HepG2 (cell line): ENCODE measurements around the gene ACAP3. TPM values are rescaled to one million over a fixed set of nuclear protein-coding genes. Genes with fewer than 3 reads are reported as not detected.

Experiments
- ATAC-seq: fragments of 200-7000 bp; cut with Tn5 transposase; 3 replicates; pipeline ENCODE4 v1.9.1; 2020; ENCODE audit warnings: mild to moderate bottlenecking, moderate library complexity
- BruUV-seq: library from RNA; stranded (reverse); fragments of 400-500 nt; replicated peaks from 2 replicates; lab custom pipeline; 2021; lab: Mats Ljungman, UMichigan
- CTCF ChIA-PET: fragments of 300-600 bp; formaldehyde crosslinking; extraction: SDS; loops from one replicate; lab custom pipeline; 2021; ENCODE audit warnings: low total read pairs, inconsistent platforms, low intra/inter-chr PET ratio; lab: Yijun Ruan, JAX
- POLR2A ChIA-PET: fragments of 350-600 bp; sonication (Branson Sonifier 250); formaldehyde crosslinking; loops from one replicate; lab custom pipeline; 2020; ENCODE audit warnings: antibody characterized with exemption, inconsistent platforms; lab: Yijun Ruan, JAX
- DNase-seq: peaks from one replicate; pipeline ENCODE4 v3.0.0-alpha.2; 2015; ENCODE audit warnings: low spot score
- FAIRE-seq: peaks from 3 replicates; lab custom pipeline; 2011; peaks lifted over from hg19 to GRCh38; lab: Jason Lieb, UNC
- H2AFZ ChIP-seq: one replicate; pipeline ENCODE4 v1.6.1; 2011; ENCODE audit warnings: low read length, inconsistent platforms
- H3K27ac ChIP-seq: fragments of 300-600 bp; 3 replicates; pipeline ENCODE4 v1.8.0; 2011; ENCODE audit warnings: mixed run types, mild to moderate bottlenecking, mixed read lengths, low read length, inconsistent platforms; ENCODE audit not compliant: insufficient read depth; ENCODE audit errors: extremely low read length
- H3K27me3 ChIP-seq, 2 experiments: fragments of 200-600 bp in 1 of 2; 2 replicates in 1 of 2; 3 replicates in 1 of 2; pipeline versions ENCODE4 v1.6.0 to v1.8.0; 2011; ENCODE audit warnings: low read length in 2 of 2, mild to moderate bottlenecking in 2 of 2, moderate library complexity in 2 of 2, inconsistent platforms in 1 of 2; ENCODE audit not compliant: insufficient read depth in 2 of 2, control insufficient read depth in 1 of 2
- H3K36me3 ChIP-seq, 2 experiments: fragments of 200-600 bp in 1 of 2; replicated peaks in 1 of 2; 2 replicates in 1 of 2; 3 replicates in 1 of 2; pipeline versions ENCODE4 v1.5.1 to v1.8.0; 2011; ENCODE audit warnings: low read length in 2 of 2, inconsistent platforms in 1 of 2; ENCODE audit not compliant: insufficient read depth in 2 of 2, control insufficient read depth in 1 of 2
- H3K4me1 ChIP-seq: 2 replicates; pipeline ENCODE4 v1.5.1; 2012; ENCODE audit warnings: low read length, inconsistent platforms; ENCODE audit not compliant: insufficient read depth
- H3K4me2 ChIP-seq: 2 replicates; pipeline ENCODE4 v1.6.0; 2011; ENCODE audit warnings: low read depth, low read length, inconsistent platforms
- H3K4me3 ChIP-seq, 3 experiments: fragments of 200-600 bp in 1 of 3; sonication (generic), shearing (Covaris generic) in 1 of 3; replicated peaks in 1 of 3; 2 replicates each; pipeline ENCODE4 v1.5.1; 2011 to 2016; ENCODE audit warnings: low read length in 3 of 3, inconsistent platforms in 2 of 3, low read depth in 2 of 3, mild to moderate bottlenecking in 2 of 3, control low read depth in 1 of 3, mixed read lengths in 1 of 3; ENCODE audit not compliant: insufficient read depth in 1 of 3
- H3K79me2 ChIP-seq: one replicate; pipeline ENCODE4 v1.6.1; 2011; ENCODE audit warnings: low read length, inconsistent platforms; ENCODE audit not compliant: insufficient read depth
- H3K9ac ChIP-seq: 2 replicates; pipeline ENCODE4 v1.6.0; 2011; ENCODE audit warnings: mild to moderate bottlenecking, low read depth, low read length, inconsistent platforms; ENCODE audit not compliant: insufficient read depth
- H3K9me3 ChIP-seq: 2 replicates; pipeline ENCODE4 v1.5.1; 2012; ENCODE audit warnings: mild to moderate bottlenecking, low read length
- H4K20me1 ChIP-seq: 2 replicates; pipeline ENCODE4 v1.6.0; 2011; ENCODE audit warnings: inconsistent platforms, mild to moderate bottlenecking, low read length, moderate library complexity; ENCODE audit not compliant: insufficient read depth
- ATF2 ChIP-seq: sonication (generic); formaldehyde crosslinking; IDR thresholded peaks from 2 replicates; pipeline ENCODE4 v1.4.0; 2020; ENCODE audit warnings: missing genetic modification reagents
- BRCA1 ChIP-seq: sonication (generic); formaldehyde crosslinking; IDR thresholded peaks from 2 replicates; pipeline ENCODE4 v1.4.0; 2020; ENCODE audit warnings: missing genetic modification reagents
- FOXM1 ChIP-seq: sonication (generic); formaldehyde crosslinking; IDR thresholded peaks from 2 replicates; pipeline ENCODE4 v1.5.0; 2020; ENCODE audit warnings: missing genetic modification reagents
- GZF1 ChIP-seq: sonication (generic); formaldehyde crosslinking; IDR thresholded peaks from 2 replicates; pipeline ENCODE4 v1.5.1; 2020; ENCODE audit warnings: mild to moderate bottlenecking, missing genetic modification reagents
- HIVEP1 ChIP-seq: sonication (generic); formaldehyde crosslinking; IDR thresholded peaks from 2 replicates; pipeline ENCODE4 v1.4.0; 2020; ENCODE audit warnings: mild to moderate bottlenecking, missing genetic modification reagents
- KDM3A ChIP-seq: IDR thresholded peaks from 2 replicates; pipeline ENCODE4 v1.6.1; 2018; ENCODE audit warnings: low read depth, missing compliant biosample characterization
- MBD4 ChIP-seq: IDR thresholded peaks from 2 replicates; pipeline ENCODE4 v1.6.1; 2012; ENCODE audit warnings: low read length, inconsistent platforms, borderline replicate concordance
- MNT ChIP-seq: fragments of 450-650 bp; IDR thresholded peaks from 2 replicates; pipeline ENCODE4 v1.6.1; 2016
- ZFYVE20 ChIP-seq: sonication (generic); formaldehyde crosslinking; IDR thresholded peaks from 2 replicates; pipeline ENCODE4 v1.8.0; 2023; ENCODE audit warnings: low read depth, mild to moderate bottlenecking, moderate library complexity, missing genetic modification reagents, borderline replicate concordance
- ZNF124 ChIP-seq: sonication (generic); formaldehyde crosslinking; IDR thresholded peaks from 2 replicates; pipeline ENCODE4 v1.4.0; 2020; ENCODE audit warnings: missing genetic modification reagents
- ZNF143 ChIP-seq: sonication (generic); formaldehyde crosslinking; IDR thresholded peaks from 2 replicates; pipeline ENCODE4 v1.4.0; 2020; ENCODE audit warnings: missing genetic modification reagents
- ZNF296 ChIP-seq: sonication (generic); formaldehyde crosslinking; conservative IDR thresholded peaks from 2 replicates; pipeline ENCODE4 v1.5.0; 2020; ENCODE audit warnings: mild to moderate bottlenecking, missing genetic modification reagents
- ZNF30 ChIP-seq: sonication (generic); formaldehyde crosslinking; IDR thresholded peaks from 2 replicates; pipeline ENCODE4 v1.5.0; 2020; ENCODE audit warnings: mild to moderate bottlenecking, missing genetic modification reagents
- ZNF687 ChIP-seq: sonication (generic); formaldehyde crosslinking; IDR thresholded peaks from 2 replicates; pipeline ENCODE4 v1.5.1; 2020; ENCODE audit warnings: mild to moderate bottlenecking, missing genetic modification reagents, moderate library complexity
- WGBS: methylation state at CpG from one replicate; pipeline ENCODE4 v1.1.6; 2017; ENCODE audit warnings: low lambda C conversion rate; 5-methylcytosine and 5-hydroxymethylcytosine counted together
- in situ Hi-C: cut with HindIII; loops from 2 replicates; pipeline ENCODE4 v1.10.0; 2017; ENCODE audit warnings: low pct_unique_long_range_greater_than_20kb; ENCODE audit not compliant: extremely low pct_ligation_motif_present
- intact Hi-C: fragments of 100-400 bp; cut with micrococcal nuclease; formaldehyde crosslinking; loops from one replicate; pipeline ENCODE4 v1.10.0; 2022; ENCODE audit not compliant: unreplicated experiment
- polyA plus RNA-seq, 8 experiments: library from polyadenylated mRNA; depleted of rRNA in 3 of 8; stranded (reverse) in 7 of 8; unstranded in 1 of 8; fragments of >200 nt; fragmentation: Illumina TruSeq in 4 of 8; extraction: Trizol in 4 of 8; gene quantifications; 2 replicates each; pipeline versions ENCODE4 v1.2.1 to v1.2.3, GENCODE V29; 2011 to 2016; ENCODE audit warnings: low read depth in 4 of 8, missing spikeins in 1 of 8, mixed read lengths in 1 of 8; ENCODE audit not compliant: insufficient read depth in 1 of 8
- total RNA-seq, 5 experiments: library from RNA; depleted of rRNA; stranded (reverse); fragments of >200 nt; fragmentation: Illumina TruSeq; extraction: Trizol; gene quantifications; 2 replicates each; pipeline ENCODE4 v1.2.3, GENCODE V29; 2016; ENCODE audit warnings: low read depth in 1 of 5

ACAP3 gene
- total and polyA plus RNA-seq, 2 of the 13 experiments (the other 11 are each of a cell fraction or from before 2014, with no cell fraction given) = 29.4 to 50.8 TPM

- TF ChIP-seq HIVEP1 (CRISPR knock-in tag) (no peak), ZNF143 (CRISPR knock-in tag) (no peak), MNT (peak; percentile 58), ZFYVE20 (CRISPR knock-in tag) (no peak), ZNF124 (CRISPR knock-in tag) (no peak), KDM3A (CRISPR knock-in tag) (no peak), ZNF296 (CRISPR knock-in tag) (no peak), GZF1 (CRISPR knock-in tag) (no peak), FOXM1 (CRISPR knock-in tag) (no peak)
These were observed 33.2 kb upstream of the ACAP3 start (continued) for GRCh38 chr1:1340791-1341548.

GRCh38 chr1:1340185-1340584 is 32.5 kb upstream of the ACAP3 start:
- H3K36me3 ChIP-seq = peaks cover 13 to 26% of the 10 kb centered on the region in 2 experiments
- ChIA-PET CTCF (no interaction called here), POLR2A (no interaction called here)
- intact Hi-C loops = no loop called here
- no TSS peak for BruUV-seq
- H3K4me1 ChIP-seq = peaks cover 18% of the 10 kb centered on the region
- no peak for FAIRE-seq
- no peak overlapping the region for H3K4me3 ChIP-seq
- peaks cover 12% of the 10 kb centered on the region; the same call in 1 of the 2 replicates for H4K20me1 ChIP-seq
- no peaks in the 10 kb centered on the region for H3K27me3 ChIP-seq
- no peak overlapping the region for H3K9ac ChIP-seq
- no peak for DNase-seq
- TF ChIP-seq ATF2 (no peak), MBD4 (no peak), BRCA1 (no peak), KDM3A (CRISPR knock-in tag) (no peak), ZNF30 (CRISPR knock-in tag) (no peak), ZNF687 (CRISPR knock-in tag) (no peak)
- no peak overlapping the region for H2AFZ ChIP-seq
- in situ Hi-C loops = no loop called here
- no peaks in the 10 kb centered on the region for H3K9me3 ChIP-seq
- no peak overlapping the region for H3K4me2 ChIP-seq
- no peak for ATAC-seq
- peaks cover 13% of the 10 kb centered on the region for H3K79me2 ChIP-seq
- WGBS = 96% methylated on average over 23 of the region's 23 CpGs
- H3K27ac ChIP-seq = no peak overlapping the region
